Astrocyte (in vitro differentiated cells and primary cell): ENCODE data around the gene TPM1. TPM values are rescaled to one million over a fixed set of nuclear protein-coding genes. Genes with fewer than 3 reads are reported as not detected.

Experiments
- DNase-seq: peaks from one replicate; pipeline ENCODE4 v3.0.0-alpha.2; 2010; ENCODE audit warnings: low read depth
- FAIRE-seq: peaks from 2 replicates; lab custom pipeline; 2011; peaks lifted over from hg19 to GRCh38; lab: Jason Lieb, UNC
- H2AFZ ChIP-seq: 2 replicates; pipeline ENCODE4 v1.6.0; 2012; ENCODE audit warnings: low read depth, low read length, inconsistent platforms
- H3K27ac ChIP-seq: 2 replicates; pipeline ENCODE4 v1.5.1; 2011; ENCODE audit warnings: low read depth, low read length, inconsistent platforms
- H3K27me3 ChIP-seq: 2 replicates; pipeline ENCODE4 v1.6.0; 2011; ENCODE audit warnings: low read length, inconsistent platforms; ENCODE audit not compliant: insufficient read depth
- H3K36me3 ChIP-seq: 2 replicates; pipeline ENCODE4 v1.5.1; 2011; ENCODE audit warnings: low read length, inconsistent platforms; ENCODE audit not compliant: insufficient read depth
- H3K4me1 ChIP-seq: 2 replicates; pipeline ENCODE4 v1.5.1; 2011; ENCODE audit warnings: low read length, inconsistent platforms; ENCODE audit not compliant: insufficient read depth
- H3K4me2 ChIP-seq: 2 replicates; pipeline ENCODE4 v1.6.0; 2012; ENCODE audit warnings: low read length, inconsistent platforms
- H3K4me3 ChIP-seq: 2 replicates; pipeline ENCODE4 v1.5.1; 2011; ENCODE audit warnings: low read depth, mild to moderate bottlenecking, low read length, inconsistent platforms; ENCODE audit not compliant: insufficient read depth
- H3K79me2 ChIP-seq: 2 replicates; pipeline ENCODE4 v1.6.0; 2012; ENCODE audit warnings: mild to moderate bottlenecking, low read length, inconsistent platforms; ENCODE audit not compliant: insufficient read depth
- H3K9ac ChIP-seq: 2 replicates; pipeline ENCODE4 v1.6.0; 2012; ENCODE audit warnings: mild to moderate bottlenecking, low read length, inconsistent platforms
- H3K9me3 ChIP-seq: 2 replicates; pipeline ENCODE4 v1.5.1; 2012; ENCODE audit warnings: low read depth, mild to moderate bottlenecking, low read length, inconsistent platforms; ENCODE audit not compliant: insufficient read depth
- H4K20me1 ChIP-seq: 2 replicates; pipeline ENCODE4 v1.6.0; 2012; ENCODE audit warnings: low read length, inconsistent platforms; ENCODE audit not compliant: insufficient read depth
- H3K27ac Mint-ChIP-seq: one replicate; pipeline ENCODE4 v1.8.0; 2021; ENCODE audit warnings: mild to moderate bottlenecking, mixed read lengths; ENCODE audit not compliant: unreplicated experiment
- H3K27me3 Mint-ChIP-seq: one replicate; pipeline ENCODE4 v1.8.0; 2021; ENCODE audit warnings: low read depth, mixed read lengths; ENCODE audit not compliant: unreplicated experiment
- H3K36me3 Mint-ChIP-seq: one replicate; pipeline ENCODE4 v1.8.0; 2021; ENCODE audit warnings: low read depth, mixed read lengths; ENCODE audit not compliant: unreplicated experiment
- H3K4me1 Mint-ChIP-seq: one replicate; pipeline ENCODE4 v1.8.0; 2021; ENCODE audit warnings: low read depth, mixed read lengths; ENCODE audit not compliant: unreplicated experiment
- H3K4me3 Mint-ChIP-seq: one replicate; pipeline ENCODE4 v1.8.0; 2021; ENCODE audit warnings: mild to moderate bottlenecking, moderate library complexity, mixed read lengths; ENCODE audit not compliant: unreplicated experiment
- H3K9me3 Mint-ChIP-seq: one replicate; pipeline ENCODE4 v1.8.0; 2021; ENCODE audit warnings: mild to moderate bottlenecking, mixed read lengths; ENCODE audit not compliant: unreplicated experiment
- CTCF ChIP-seq: IDR thresholded peaks from 2 replicates; pipeline ENCODE4 v1.5.1; 2011; ENCODE audit warnings: low read depth, mild to moderate bottlenecking, inconsistent platforms, low read length, moderate library complexity; ENCODE audit not compliant: insufficient read depth
- EZH2 ChIP-seq: IDR thresholded peaks from 2 replicates; pipeline ENCODE4 v1.6.1; 2012; ENCODE audit warnings: mild to moderate bottlenecking, low read length, inconsistent platforms; ENCODE audit not compliant: insufficient read depth
- total RNA-seq: library from RNA; stranded (reverse); gene quantifications from 2 replicates; pipeline ENCODE4 v1.2.1, GENCODE V29; 2021

TPM1 gene
- total RNA-seq, 1 donor from 2014 or later: 2,922 TPM

- Histone ChIP-seq H3K36me3 (no peaks in the 10 kb centered on the region), H3K9me3 (no peaks in the 10 kb centered on the region), H3K79me2 (no peaks in the 10 kb centered on the region), H3K27me3 (no peaks in the 10 kb centered on the region), H3K27ac (no peak overlapping the region), H4K20me1 (no peaks in the 10 kb centered on the region), H3K4me3 (no peak overlapping the region), H3K4me2 (peak overlapping the region; percentile 13), H3K4me1 (peaks cover 11% of the 10 kb centered on the region), H3K9ac (no peak overlapping the region), H2AFZ (no peak overlapping the region)
- TF ChIP-seq CTCF (no peak), EZH2 (no peak)
- FAIRE-seq (peak; percentile 20), DNase-seq (no peak)
- Mint-ChIP-seq H3K4me3 (no peak overlapping the region), H3K36me3 (no peaks in the 10 kb centered on the region), H3K27ac (peak overlapping the region; percentile 26), H3K4me1 (peaks cover 29% of the 10 kb centered on the region), H3K27me3 (no peaks in the 10 kb centered on the region), H3K9me3 (peaks cover 6% of the 10 kb centered on the region)
Observed at GRCh38 chr15:63114465-63114864, 71.9 kb downstream of the TPM1 start.

Other genes with a start within 250 kb of the TPM1 start
- gene LACTB, start 79.1 kb downstream of the TPM1 start, total RNA-seq: 29.8 and 37.2 TPM in 2 replicates
- gene RPS27L, start 114.7 kb downstream of the TPM1 start, total RNA-seq: 428 and 484 TPM in 2 replicates
- gene RAB8B, start 146.9 kb downstream of the TPM1 start, total RNA-seq: 45.7 and 49.3 TPM in 2 replicates
- 14.7 and 18.2 TPM in 2 replicates for gene APH1B, start 234.9 kb downstream of the TPM1 start, total RNA-seq